Caco-2 (cell line): ENCODE measurements around the gene ZBTB2. TPM values are rescaled to one million over a fixed set of nuclear protein-coding genes. Genes with fewer than 3 reads are reported as not detected.

Experiments
- Bru-seq: library from RNA; stranded (reverse); fragments of 400-500 nt; gene quantifications from one replicate; lab custom pipeline; 2021; lab: Mats Ljungman, UMichigan
- BruChase-seq, 2 experiments: library from RNA; stranded (reverse); fragments of 400-500 nt; gene quantifications; one replicate each; lab custom pipeline; 2021; lab: Mats Ljungman, UMichigan
- BruUV-seq: library from RNA; stranded (reverse); fragments of 400-500 nt; replicated peaks from 2 replicates; lab custom pipeline; 2021; lab: Mats Ljungman, UMichigan
- CTCF ChIA-PET: fragments of 300-600 bp; sonication (Branson Sonifier 250); formaldehyde crosslinking; loops from one replicate; lab custom pipeline; 2022; ENCODE audit warnings: antibody characterized with exemption; lab: Charles Lee
- POLR2A ChIA-PET: fragments of 300-600 bp; sonication (Branson Sonifier 250); formaldehyde crosslinking; loops from one replicate; lab custom pipeline; 2022; ENCODE audit warnings: antibody characterized with exemption; lab: Charles Lee
- DNase-seq, 2 experiments: peaks; one replicate each; pipeline versions ENCODE4 v3.0.0 to v3.0.0-alpha.2; 2020 to 2022
- H3K27me3 ChIP-seq: replicated peaks from 2 replicates; pipeline ENCODE4 v1.6.0; 2011; ENCODE audit warnings: low read length; ENCODE audit not compliant: control insufficient read depth, insufficient read depth
- H3K36me3 ChIP-seq: 2 replicates; pipeline ENCODE4 v1.5.1; 2011; ENCODE audit warnings: low read length; ENCODE audit not compliant: control insufficient read depth, insufficient read depth
- H3K4me1 ChIP-seq: fragments of 250-450 bp; sonication (Bioruptor Pico); 2 replicates; pipeline ENCODE4 v1.5.1; 2020; ENCODE audit warnings: mild to moderate bottlenecking
- H3K4me3 ChIP-seq: 2 replicates; pipeline ENCODE4 v1.5.1; 2011; ENCODE audit warnings: low read depth, mild to moderate bottlenecking, control low read depth, low read length
- H3K9me3 ChIP-seq: fragments of 250-450 bp; sonication (Bioruptor Pico); 2 replicates; pipeline ENCODE4 v1.5.1; 2020; ENCODE audit warnings: mild to moderate bottlenecking, moderate library complexity
- H3K27ac Mint-ChIP-seq: one replicate; pipeline ENCODE4 v1.8.0; 2022; ENCODE audit warnings: mixed read lengths; ENCODE audit not compliant: unreplicated experiment
- H3K27me3 Mint-ChIP-seq: one replicate; pipeline ENCODE4 v1.8.0; 2022; ENCODE audit warnings: mixed read lengths; ENCODE audit not compliant: insufficient read depth, unreplicated experiment
- H3K36me3 Mint-ChIP-seq: one replicate; pipeline ENCODE4 v1.8.0; 2022; ENCODE audit warnings: mild to moderate bottlenecking, mixed read lengths; ENCODE audit not compliant: insufficient read depth, unreplicated experiment
- H3K4me1 Mint-ChIP-seq: one replicate; pipeline ENCODE4 v1.8.0; 2022; ENCODE audit warnings: low read depth, mixed read lengths; ENCODE audit not compliant: unreplicated experiment
- H3K4me3 Mint-ChIP-seq: one replicate; pipeline ENCODE4 v1.8.0; 2022; ENCODE audit warnings: mild to moderate bottlenecking, moderate library complexity, mixed read lengths; ENCODE audit not compliant: unreplicated experiment
- H3K9me3 Mint-ChIP-seq: one replicate; pipeline ENCODE4 v1.8.0; 2022; ENCODE audit warnings: mixed read lengths; ENCODE audit not compliant: unreplicated experiment
- CTCF ChIP-seq, 2 experiments: fragments of 200-600 bp in 1 of 2; IDR thresholded peaks; 1 replicate in 1 of 2; 2 replicates in 1 of 2; pipeline versions ENCODE4 v1.5.1 to v1.8.0; 2011 to 2022; ENCODE audit warnings: antibody characterized with exemption in 1 of 2, control low read depth in 1 of 2, inconsistent platforms in 1 of 2, low read depth in 1 of 2, low read length in 1 of 2, mild to moderate bottlenecking in 1 of 2, moderate library complexity in 1 of 2; ENCODE audit not compliant: insufficient read depth in 1 of 2, severe bottlenecking in 1 of 2, unreplicated experiment in 1 of 2
- intact Hi-C: fragments of 100-400 bp; cut with micrococcal nuclease; formaldehyde crosslinking; loops from one replicate; pipeline ENCODE4 v1.10.0; 2022; ENCODE audit not compliant: unreplicated experiment
- long read RNA-seq: library from polyadenylated mRNA; stranded (forward); transcript quantifications from one replicate; pipeline ENCODE4 v2.0.0, GENCODE V29; 2022
- total RNA-seq: library from RNA; stranded (reverse); gene quantifications from 2 replicates; pipeline ENCODE4 v1.2.3, GENCODE V29; 2022

The ZBTB2 gene
- total RNA-seq: 23.7 and 23.9 TPM in 2 replicates
- Bru-seq, nascent RNA: percentile 80 among the genes with signal in this experiment
- percentile 83 among the genes with signal in this experiment for BruChase-seq, experiment 1, labeled RNA remaining after a 2-hour chase
- percentile 76 among the genes with signal in this experiment for BruChase-seq, experiment 2, labeled RNA remaining after a 6-hour chase
- long read RNA-seq, transcript ZBTB2-201 (3 exons, 3,090 nt): major isoform, 18 of 25 reads
- long read RNA-seq, partial matches to known transcripts: 0 of 25 reads
- long read RNA-seq, other reads (novel, unspliced or antisense): 7 of 25 reads

DNA sequence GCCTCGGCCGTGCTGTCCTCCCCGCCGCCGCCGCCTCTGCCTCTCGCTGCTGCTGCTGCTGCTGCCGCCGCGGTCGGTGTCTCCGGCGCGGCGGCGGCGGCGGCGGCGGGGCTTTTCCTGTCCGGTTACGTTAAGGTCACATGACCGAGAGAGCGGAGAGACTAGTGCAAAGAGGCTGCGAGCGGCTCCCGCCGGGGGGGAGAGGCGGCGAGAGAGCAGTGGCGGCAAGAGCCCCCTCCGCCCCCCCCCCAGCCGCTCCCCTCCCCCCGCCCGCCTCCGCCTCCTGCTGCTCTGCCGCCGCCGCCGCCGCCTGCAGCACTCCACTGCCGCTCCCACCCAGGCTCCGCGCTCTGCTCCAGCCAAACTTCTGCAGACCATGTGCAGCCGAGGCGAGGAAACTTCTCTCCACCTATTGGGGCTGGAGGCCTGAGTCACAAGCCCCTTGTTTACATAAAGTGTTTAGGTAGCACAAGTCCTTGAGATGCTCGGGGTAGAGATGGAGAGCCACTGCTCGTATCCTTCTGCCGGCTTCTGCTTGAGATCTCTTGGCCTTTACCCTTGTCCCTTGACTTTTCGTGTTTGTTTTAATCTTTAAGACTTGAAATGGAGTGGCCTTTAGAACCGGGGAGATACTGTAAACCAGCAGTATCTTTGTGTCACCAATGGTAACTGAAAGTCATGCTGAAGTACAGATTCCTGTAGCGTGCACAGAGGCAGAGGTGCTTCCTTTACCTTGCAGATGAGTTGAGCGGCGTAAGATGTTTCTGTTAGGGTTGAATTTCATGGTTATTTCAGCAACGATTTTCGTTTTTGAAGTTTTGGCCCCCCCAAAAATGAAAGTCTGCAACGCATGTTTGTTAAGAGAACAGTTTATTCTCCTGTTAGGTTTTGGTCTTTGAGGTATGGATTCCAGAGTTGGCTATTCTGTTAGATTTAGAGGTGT lies at the start of gene ZBTB2:
Gene ZBTB2 (minus strand): TSS at position 89 of the 943 bp plus-strand sequence. CDS start 17,922 bp downstream, outside the sequence.
- CTCF ChIA-PET: no interaction called here
- BruUV-seq: no TSS peak
- TF ChIP-seq CTCF (IDR thresholded peaks at IDR 0.05; ENCODE audit: insufficient read depth in 1 of 2, low read depth in 1 of 2, low read length in 1 of 2, severe bottlenecking in 1 of 2, unreplicated experiment in 1 of 2): no peak
- peaks cover 17% of the 10 kb centered on the region for H3K4me1 ChIP-seq
- Mint-ChIP-seq H3K36me3 (peaks cover 16% of the 10 kb centered on the region), H3K27me3 (no peaks in the 10 kb centered on the region), H3K4me3 (peak within 1 kb of the TSS; percentile 88), H3K4me1 (peaks cover 18% of the 10 kb centered on the region), H3K9me3 (no peaks in the 10 kb centered on the region), H3K27ac (peak within 1 kb of the TSS; percentile 88)
- H3K9me3 ChIP-seq: no peaks in the 10 kb centered on the region
- POLR2A ChIA-PET: no interaction called here
- peak within 1 kb of the TSS; percentile 72 for H3K4me3 ChIP-seq
- intact Hi-C loops: loop anchor here (2.0 kb wide), 1 partner anchor 61 kb away; the partner anchor contains the start of gene RMND1
- no peaks in the 10 kb centered on the region for H3K27me3 ChIP-seq
- DNase-seq: peak; percentile 71 to 80
- H3K36me3 ChIP-seq: peaks cover 1% of the 10 kb centered on the region; the same call in 1 of the 2 replicates

DNA sequence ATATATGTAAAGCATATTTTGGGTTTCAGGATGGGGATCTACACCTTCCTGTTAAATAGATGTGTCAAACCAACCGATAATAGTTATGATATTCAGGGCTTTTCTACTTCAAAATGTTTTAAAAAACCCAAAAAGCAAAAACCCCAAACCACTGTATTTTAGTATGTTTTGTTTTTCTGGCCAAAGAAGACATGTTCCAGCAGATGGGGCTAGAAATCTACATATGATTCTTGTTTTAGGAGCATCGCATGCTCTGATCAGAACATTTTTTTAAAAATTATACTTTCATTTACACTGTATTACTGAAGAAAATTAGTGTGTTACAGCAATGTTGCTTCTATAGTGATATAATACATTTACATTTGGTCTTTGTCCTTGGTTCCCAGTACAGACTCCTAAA lies 49.6 kb upstream of the ZBTB2 start:
- Mint-ChIP-seq H3K27me3 (no peaks in the 10 kb centered on the region), H3K36me3 (peaks cover 11% of the 10 kb centered on the region), H3K9me3 (no peaks in the 10 kb centered on the region), H3K27ac (peak overlapping the region; percentile 16), H3K4me1 (peaks cover 12% of the 10 kb centered on the region), H3K4me3 (no peak overlapping the region)
- CTCF ChIA-PET: no interaction called here
- intact Hi-C loops: loop anchor here (1.0 kb wide), 2 partner anchors 11 to 35 kb away; partner anchors contain the start of gene RMND1
- Histone ChIP-seq H3K9me3 (no peaks in the 10 kb centered on the region), H3K36me3 (no peaks in the 10 kb centered on the region; the same call in 1 of the 2 replicates), H3K4me1 (peaks cover 45% of the 10 kb centered on the region), H3K4me3 (no peak overlapping the region), H3K27me3 (no peaks in the 10 kb centered on the region)
- BruUV-seq: no TSS peak
- POLR2A ChIA-PET: no interaction called here
- no peak for DNase-seq
- TF ChIP-seq CTCF (IDR thresholded peaks at IDR 0.05; ENCODE audit: insufficient read depth in 1 of 2, low read depth in 1 of 2, low read length in 1 of 2, severe bottlenecking in 1 of 2, unreplicated experiment in 1 of 2): peak; percentile 32 to 37

- no peaks in the 10 kb centered on the region for H3K9me3 ChIP-seq
- Mint-ChIP-seq H3K4me1 (peaks cover 12% of the 10 kb centered on the region), H3K27me3 (no peaks in the 10 kb centered on the region), H3K4me3 (no peak overlapping the region), H3K27ac (no peak overlapping the region), H3K9me3 (no peaks in the 10 kb centered on the region), H3K36me3 (peaks cover 15% of the 10 kb centered on the region)
- H3K36me3 ChIP-seq: no peaks in the 10 kb centered on the region; the same call in 1 of the 2 replicates
- ChIA-PET CTCF (no interaction called here), POLR2A (no interaction called here)
- no peak for DNase-seq
- no peak for TF ChIP-seq CTCF (IDR thresholded peaks at IDR 0.05; ENCODE audit: insufficient read depth in 1 of 2, low read depth in 1 of 2, low read length in 1 of 2, severe bottlenecking in 1 of 2, unreplicated experiment in 1 of 2)
- no TSS peak for BruUV-seq
- no peaks in the 10 kb centered on the region for H3K27me3 ChIP-seq
- intact Hi-C loops: no loop called here
- peaks cover 41% of the 10 kb centered on the region for H3K4me1 ChIP-seq
- no peak overlapping the region for H3K4me3 ChIP-seq
Observed at GRCh38 chr6:151440498-151440897, 49.1 kb upstream of the ZBTB2 start.
